Astrocyte of the cerebellum (primary cell): Measurements from ENCODE around the gene SLC41A3.

Experiments
- DNase-seq: peaks from one replicate; pipeline ENCODE4 v3.0.0-alpha.2; 2011; ENCODE audit warnings: low read depth
- H3K4me3 ChIP-seq: 2 replicates; pipeline ENCODE4 v1.5.1; 2011; ENCODE audit warnings: mild to moderate bottlenecking, low read depth, low read length, moderate library complexity
- in situ Hi-C: cut with HindIII; loops from 2 replicates; pipeline ENCODE4 v1.10.0; 2017; ENCODE audit warnings: low sequenced_read_pairs
- TF ChIP-seq, protein P1 (sequence below): IDR thresholded peaks from 2 replicates; pipeline ENCODE4 v1.5.1; 2012; ENCODE audit warnings: low read length, low read depth, moderate library complexity, mild to moderate bottlenecking; ENCODE audit errors: missing control alignments

SLC41A3 gene

DNA sequence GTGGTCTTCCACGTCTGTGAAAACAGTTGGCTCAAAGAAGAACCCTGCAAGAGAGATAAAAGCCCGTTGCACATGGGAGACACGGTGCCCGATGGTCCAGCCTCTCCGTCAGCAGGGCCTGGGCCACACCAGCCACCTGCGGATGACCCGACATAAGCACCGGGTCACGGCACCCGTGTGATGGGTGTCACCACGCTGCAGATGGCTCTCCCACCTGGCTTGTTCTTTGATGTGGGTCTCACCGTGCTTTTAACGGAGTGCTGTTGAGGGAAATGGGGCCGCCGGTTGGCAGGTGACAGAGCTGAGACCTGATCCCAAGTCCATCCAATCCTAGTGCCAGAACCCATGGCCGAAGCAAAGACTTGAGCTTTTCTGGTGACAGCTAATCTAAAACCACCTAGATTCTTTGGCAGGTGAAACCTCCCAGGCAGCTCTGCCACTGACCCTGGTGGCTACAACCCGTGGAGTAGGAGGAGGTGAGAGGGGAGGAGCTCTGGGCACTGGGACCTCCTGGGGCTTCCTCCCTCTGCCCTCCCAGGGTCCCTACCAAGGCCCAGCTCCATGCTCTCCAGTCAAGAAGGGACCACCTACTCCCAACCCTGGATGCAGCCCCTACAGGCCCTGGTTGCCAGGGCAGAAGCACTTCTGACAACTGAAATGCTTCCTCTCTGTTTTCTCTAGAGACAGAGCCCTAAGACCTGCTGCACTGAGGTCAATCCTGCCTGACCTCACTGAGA, 23.4 kb upstream of the SLC41A3 start:
- H3K4me3 ChIP-seq: no peak overlapping the region
- in situ Hi-C loops: no loop called here
- no peak for DNase-seq
- TF ChIP-seq, protein P1, sequence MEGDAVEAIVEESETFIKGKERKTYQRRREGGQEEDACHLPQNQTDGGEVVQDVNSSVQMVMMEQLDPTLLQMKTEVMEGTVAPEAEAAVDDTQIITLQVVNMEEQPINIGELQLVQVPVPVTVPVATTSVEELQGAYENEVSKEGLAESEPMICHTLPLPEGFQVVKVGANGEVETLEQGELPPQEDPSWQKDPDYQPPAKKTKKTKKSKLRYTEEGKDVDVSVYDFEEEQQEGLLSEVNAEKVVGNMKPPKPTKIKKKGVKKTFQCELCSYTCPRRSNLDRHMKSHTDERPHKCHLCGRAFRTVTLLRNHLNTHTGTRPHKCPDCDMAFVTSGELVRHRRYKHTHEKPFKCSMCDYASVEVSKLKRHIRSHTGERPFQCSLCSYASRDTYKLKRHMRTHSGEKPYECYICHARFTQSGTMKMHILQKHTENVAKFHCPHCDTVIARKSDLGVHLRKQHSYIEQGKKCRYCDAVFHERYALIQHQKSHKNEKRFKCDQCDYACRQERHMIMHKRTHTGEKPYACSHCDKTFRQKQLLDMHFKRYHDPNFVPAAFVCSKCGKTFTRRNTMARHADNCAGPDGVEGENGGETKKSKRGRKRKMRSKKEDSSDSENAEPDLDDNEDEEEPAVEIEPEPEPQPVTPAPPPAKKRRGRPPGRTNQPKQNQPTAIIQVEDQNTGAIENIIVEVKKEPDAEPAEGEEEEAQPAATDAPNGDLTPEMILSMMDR: no peak

DNA sequence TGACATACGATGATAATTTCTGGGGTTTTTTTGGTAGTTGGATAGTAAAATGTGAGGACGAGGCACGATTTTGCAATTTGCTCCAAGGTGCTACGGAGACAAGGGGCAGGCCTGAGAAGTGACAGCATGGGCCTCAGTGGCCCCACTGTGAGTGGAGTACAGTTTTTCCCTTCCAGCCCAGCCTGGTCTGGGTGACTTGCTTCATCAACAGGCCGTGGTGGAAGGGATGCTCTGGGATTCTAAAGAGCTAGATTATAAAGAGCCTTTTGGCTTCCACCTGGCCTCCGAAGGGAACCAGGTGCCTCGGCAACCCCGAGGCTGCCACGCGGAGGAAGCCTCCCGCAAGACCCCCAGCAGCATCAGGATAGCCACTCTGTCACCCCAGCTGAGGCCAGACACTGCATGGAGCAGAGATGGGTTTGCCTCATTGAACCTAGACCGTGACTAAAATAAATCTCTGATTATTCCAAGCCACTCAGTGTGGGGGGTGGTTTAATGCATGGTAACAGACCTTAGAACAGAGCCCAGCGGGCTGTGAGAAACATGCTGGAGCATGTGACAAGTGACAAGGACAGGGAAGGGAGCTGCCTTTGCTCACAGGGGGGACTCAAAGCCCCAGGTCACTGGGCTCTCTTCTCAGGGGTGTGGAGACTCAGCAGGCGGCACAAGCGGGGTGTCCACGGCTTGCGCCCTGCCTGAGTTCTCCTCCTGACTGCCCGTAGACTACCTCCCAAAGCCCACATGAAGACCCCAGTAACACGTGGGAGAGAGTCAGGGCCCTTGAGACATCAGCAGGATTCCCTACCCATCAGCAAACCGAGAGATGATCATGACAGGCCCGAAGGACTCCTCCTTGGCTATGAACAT, 22.6 kb upstream of the SLC41A3 start:
- no peak for DNase-seq

DNA sequence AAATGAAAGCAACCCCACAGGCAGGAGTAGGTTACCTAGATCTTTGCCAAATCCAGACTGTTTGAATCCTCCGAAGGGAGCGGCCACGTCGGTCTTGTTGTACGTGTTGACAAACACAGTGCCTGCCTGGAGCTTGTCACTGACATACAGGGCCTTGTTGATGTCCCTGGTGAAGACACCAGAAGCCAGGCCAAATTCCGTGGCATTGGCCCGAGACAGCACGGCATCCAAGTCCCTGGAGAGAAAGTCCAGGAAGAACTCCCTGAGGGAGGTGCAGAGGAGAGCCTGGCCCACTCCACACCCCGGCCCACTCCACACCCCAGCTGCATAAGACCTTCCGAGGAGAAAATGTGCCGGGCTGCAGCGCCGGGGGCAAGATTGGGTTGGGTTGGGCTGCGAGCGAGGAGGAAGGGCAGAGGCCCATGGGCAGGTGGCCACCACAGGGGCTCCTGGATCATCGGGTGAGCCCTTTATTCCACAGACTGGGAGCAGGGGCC, 21.8 kb upstream of the SLC41A3 start:
- H3K4me3 ChIP-seq: no peak overlapping the region
- TF ChIP-seq, protein P1: no peak
- in situ Hi-C loops: no loop called here
- no peak for DNase-seq

More for the DNA sequence above, 22.6 kb upstream of the SLC41A3 start:
- H3K4me3 ChIP-seq: no peak overlapping the region
- TF ChIP-seq, protein P1: no peak
- in situ Hi-C loops: no loop called here

DNA sequence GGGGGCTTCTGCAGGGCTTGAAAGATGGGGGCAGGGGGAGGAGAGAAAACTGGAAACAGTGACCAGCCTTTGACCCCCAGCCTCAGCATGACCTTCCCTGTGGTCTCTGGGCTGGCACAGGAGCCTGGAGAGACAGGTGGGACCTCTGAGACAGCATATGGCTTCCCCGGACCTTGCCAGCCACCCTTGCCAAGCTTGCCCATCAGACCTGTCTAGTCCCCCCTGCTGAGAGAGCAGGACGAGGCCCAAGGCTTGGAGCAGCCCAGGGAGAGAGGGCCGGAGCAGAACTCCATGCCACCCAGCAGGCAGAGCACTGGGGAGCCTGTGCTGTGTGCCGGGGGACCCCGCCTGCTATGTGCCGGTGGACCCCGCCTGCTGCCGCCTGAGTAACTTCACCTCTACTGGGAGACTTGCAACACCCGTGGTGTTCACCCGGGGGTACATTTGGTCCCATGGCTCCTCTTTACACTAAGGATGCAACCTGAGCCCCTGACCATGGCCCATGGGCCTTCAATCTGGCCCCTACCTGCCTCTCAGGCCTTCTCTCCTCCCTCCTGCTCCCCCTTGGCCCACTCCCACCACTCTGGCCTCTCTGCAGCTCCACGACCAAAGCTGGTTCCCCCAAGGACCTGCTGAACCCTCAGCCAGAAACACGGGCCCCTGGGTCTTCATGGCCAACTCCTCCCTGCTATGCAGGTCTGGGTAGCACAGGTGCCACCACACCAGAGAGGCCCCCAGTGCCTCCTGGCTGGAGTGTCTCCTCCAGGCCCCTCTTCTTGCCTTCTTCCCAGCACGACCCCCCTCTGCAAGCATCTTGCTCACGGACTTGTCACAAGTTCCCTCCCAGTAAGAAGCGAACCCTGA, 21.1 kb upstream of the SLC41A3 start:
- no peak overlapping the region for H3K4me3 ChIP-seq
- no peak for DNase-seq
- TF ChIP-seq, protein P1: no peak
- in situ Hi-C loops: loop anchor here (5.0 kb wide), 1 partner anchor 77 kb away; the partner anchor contains the start of gene ALDH1L1

DNA sequence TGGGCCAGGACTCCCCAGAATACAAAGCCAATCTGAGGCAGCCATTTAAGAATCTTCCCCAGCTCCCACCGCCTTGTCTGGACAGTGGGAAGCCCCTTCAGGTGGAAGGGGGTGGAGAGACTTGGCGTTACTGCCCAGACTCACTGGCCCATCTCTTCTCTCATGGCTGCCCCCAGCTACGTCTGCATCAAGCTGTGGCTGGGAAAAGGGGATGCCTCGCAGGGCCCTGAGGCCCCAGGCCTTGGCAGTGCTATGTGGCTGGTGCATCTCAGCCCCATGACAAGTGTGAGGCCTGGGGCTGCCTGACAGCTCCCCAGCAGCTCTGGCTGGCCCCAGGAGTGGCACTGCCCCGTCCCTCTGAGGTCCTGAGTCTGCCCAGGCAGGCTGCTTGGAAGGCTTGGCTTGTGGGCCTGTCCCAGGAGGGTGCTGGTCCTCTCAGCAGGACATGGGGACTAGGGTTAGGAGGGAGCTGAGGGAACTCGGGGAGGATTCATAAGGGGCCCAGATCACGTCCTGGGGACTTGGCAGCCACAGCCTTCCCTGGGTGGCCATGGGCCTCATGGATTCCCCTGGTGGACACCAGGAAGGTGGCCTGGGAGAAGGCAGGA, 20.2 kb upstream of the SLC41A3 start:
- H3K4me3 ChIP-seq: no peak overlapping the region
- TF ChIP-seq, protein P1: no peak
- no peak for DNase-seq
- in situ Hi-C loops: loop anchor here (5.0 kb wide), 1 partner anchor 78 kb away; the partner anchor contains the start of gene ALDH1L1
